Left renal cortex interstitium (tissue), 4 donors: ENCODE data around the gene OPRL1. TPM values are rescaled to one million over a fixed set of nuclear protein-coding genes. Genes with fewer than 3 reads are reported as not detected.
"Not testable (repeated sequence)": the region's sequence is repeated elsewhere in the genome, so short reads cannot be mapped to it uniquely, and the experiment has no call there.

ENCODE experiments used
- DNase-seq, 4 donors: peaks; one replicate each; pipeline ENCODE4 v3.0.0-alpha.2; 2013; ENCODE audit warnings: low read depth in 4 of 4, low spot score in 2 of 4, missing footprints in 1 of 4
- polyA plus RNA-seq, 4 donors: library from polyadenylated mRNA; unstranded; fragments of 120-200 nt; gene quantifications; one replicate each; pipeline ENCODE4 v1.2.1, GENCODE V29; 2013; ENCODE audit not compliant: insufficient read length in 4 of 4

Gene OPRL1
- polyA plus RNA-seq, 4 donors: 0.85 to 1.4 (median 1.2) TPM

DNA sequence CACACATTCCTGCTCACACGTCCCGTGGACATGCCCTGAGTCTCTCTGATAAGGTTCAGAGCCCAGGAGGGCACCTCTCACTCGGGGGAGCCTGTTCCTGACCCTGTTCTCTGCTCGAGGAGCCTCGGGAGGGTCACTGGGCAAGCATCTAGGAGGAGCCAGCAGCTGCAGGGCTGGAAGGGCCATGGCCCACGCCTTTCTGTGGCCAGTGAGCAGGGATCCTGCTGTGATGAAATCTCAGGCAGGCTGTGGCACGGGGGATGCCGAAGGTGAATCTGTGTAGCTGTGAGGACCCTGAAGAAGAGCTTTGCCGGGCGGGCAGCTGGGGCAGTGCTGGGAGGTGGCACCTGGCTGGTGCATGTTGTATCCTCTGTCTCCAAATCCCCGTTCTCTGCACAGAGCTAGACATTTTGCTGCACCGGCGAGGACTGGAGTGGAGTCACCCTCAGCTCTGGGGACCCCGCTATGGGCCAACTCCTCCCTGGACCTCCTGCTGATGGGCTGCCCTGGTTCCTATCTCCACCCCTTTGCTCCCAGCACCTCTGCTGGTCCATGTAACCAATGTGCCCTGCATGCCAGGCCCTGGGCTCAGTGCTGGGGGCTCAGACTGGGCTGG is 34.6 kb downstream of the OPRL1 start:
- DNase-seq: no peak

- DNase-seq: no peak
Observed at GRCh38 chr20:64115171-64115911, 35.5 kb downstream of the OPRL1 start.

DNA sequence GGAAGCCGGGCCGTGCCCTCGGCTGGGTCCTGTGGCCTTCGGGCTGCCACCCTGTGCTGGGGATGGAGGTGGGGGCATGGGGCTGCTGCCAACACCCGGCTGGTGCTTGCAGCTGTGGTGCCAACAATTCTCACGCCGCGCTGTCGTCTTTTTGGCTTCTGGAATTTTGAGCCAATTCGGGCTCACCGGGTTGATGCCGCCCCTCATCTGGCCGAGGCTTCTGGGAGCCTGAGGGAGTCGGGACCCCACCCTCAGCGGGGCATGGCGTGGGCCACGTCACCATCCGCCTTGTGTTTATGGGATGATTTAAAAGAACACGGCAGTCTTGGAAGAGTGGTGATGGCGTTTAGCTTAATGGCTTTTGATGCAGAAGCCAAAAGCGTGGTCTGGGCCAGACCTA is 36.1 kb downstream of the OPRL1 start:
- no peak for DNase-seq

DNA sequence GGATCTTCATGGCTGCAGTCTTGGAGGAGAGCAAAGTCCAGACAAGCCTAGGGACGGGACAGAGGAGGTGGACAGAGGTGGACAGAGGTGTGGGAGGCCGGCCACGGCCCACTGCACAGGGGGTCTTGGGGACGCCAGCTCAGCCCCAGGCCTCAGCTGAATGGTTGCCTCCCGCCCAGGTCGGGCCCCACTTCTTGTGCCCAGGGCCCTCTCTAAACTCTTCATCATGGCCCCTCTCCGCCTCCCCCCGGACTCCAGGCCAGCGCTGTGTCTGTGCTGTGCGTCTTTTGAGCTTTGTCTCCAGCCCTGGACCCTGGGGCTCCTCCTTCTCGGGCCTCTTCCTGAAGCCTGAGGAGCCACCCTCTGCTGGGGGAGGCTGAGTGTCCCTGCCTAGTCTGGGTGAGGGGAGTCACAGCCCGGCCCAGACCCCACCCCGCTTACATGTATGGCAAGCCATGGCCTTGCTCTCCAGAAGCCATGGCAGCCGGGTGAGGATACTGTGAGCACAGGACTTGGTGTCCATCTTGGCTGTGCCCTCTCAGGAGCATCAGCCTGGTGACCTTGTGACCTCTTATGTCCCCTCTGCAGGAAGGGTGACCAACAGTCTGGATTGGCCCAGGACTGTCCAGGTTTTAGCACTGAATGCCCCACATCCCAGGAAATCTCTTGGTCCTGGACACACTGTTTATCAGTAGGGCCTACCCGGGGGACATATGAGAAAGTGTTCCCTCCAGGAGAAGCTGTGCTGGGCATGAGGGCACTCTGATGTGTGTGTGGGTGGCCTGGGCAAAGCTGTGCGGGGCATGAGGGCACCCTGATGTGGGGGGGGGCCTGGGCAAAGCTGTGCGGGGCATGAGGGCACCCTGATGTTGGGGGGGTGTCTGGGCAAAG is 36.9 kb downstream of the OPRL1 start:
- DNase-seq: no peak

- DNase-seq: not testable (repeated sequence)
Observed at GRCh38 chr20:64117432-64117777, 37.5 kb downstream of the OPRL1 start.

DNA sequence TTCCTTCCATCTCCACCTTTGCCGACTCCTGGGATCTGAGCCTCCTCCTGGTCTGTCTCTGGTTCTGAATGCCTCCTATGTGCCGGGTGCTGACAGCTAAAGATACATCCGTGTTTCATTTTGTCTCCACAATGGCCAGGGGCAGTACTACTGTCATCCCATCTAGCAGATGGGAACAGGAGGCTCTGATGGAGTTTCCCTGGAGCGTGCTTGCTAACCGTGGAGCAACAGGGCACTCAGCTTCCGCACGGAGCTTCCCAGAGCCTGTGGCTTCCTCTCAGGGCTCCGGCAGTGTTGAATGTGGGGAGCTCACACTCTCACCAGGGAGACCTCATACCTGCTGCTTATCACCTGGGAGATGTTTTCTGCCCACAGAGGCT is 39.4 kb downstream of the OPRL1 start:
- DNase-seq: no peak

DNA sequence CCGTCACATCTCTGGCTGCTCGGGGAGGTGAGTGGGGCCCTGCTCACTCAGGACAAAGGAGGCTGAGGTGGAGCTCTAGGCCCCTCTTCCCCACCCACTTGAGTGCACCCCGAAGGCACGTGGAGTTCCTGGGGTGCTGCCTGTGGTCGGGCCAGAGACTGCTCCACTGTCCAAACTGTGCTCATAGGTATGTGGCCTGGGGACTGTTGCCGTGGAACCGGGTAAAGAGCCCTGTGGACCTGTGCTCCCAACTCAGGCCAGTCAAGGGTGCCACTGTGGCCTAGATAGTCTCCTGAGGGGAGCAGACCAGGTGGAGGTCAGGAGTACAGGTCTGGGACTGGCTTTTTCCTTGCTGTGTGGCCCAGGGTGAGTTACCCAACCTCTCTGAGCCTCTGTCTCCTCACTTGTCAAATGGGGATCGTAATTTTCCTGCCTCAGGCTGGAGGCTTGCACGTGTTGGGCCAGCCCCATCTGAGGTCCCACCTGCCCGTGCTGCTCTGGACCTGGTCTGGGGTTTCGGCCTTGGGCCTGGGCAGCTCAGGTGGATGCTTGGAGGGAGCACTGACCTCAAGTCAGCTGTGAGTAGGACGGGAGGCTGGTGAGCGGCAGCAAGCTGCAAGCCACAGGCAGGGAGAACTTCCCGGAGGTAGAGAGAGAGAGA is 39.9 kb downstream of the OPRL1 start:
- DNase-seq: no peak

DNA sequence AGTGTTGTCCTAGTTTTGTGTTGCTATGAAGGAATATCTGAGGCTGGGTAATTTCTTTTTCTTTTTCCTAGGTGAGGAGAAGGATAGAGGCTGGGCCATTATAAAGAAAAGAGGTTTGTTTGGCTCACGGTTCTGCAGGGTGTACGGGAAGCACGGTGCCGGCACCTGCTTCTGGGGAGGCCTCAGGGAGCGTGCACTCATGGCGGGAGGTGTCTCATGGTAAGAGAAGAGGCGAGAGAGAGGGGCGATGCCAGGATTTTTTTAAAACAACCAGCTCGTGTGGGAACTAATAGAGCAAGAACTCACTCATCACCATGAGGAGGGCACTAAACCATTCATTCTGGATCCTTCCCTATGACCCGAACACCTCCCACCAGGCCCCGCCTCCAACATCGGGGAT is 41.7 kb downstream of the OPRL1 start:
- no peak for DNase-seq

DNA sequence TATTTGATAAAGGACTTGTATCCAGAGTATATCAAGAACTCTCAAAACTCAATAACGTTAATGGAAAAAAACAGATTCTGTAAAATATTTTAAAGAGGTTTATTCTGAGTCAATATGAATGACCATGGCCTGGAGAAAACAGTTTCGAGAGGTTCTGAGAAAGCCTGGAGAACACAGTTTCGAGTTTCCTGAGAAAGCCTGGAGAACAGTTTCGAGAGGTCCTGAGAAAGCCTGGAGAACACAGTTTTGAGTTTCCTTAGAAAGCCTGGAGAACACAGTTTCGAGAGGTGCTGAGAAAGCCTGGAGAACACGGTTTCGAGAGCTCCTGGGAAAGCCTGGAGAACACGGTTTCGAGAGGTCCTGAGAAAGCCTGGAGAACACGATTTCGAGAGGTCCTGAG is 43.0 kb downstream of the OPRL1 start:
- DNase-seq: not testable (repeated sequence)

DNA sequence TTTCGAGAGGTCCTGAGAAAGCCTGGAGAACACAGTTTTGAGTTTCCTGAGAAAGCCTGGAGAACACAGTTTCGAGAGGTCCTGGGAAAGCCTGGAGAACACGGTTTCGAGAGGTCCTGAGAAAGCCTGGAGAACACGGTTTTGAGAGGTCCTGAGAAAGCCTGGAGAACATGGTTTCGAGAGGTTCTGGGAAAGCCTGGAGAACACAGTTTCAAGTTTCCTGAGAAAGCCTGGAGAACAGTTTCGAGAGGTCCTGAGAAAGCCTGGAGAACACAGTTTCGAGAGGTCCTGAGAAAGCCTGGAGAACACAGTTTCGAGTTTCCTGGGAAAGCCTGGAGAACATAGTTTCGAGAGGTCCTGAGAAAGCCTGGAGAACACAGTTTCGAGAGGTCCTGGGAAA is 43.6 kb downstream of the OPRL1 start:
- not testable (repeated sequence) for DNase-seq

DNA sequence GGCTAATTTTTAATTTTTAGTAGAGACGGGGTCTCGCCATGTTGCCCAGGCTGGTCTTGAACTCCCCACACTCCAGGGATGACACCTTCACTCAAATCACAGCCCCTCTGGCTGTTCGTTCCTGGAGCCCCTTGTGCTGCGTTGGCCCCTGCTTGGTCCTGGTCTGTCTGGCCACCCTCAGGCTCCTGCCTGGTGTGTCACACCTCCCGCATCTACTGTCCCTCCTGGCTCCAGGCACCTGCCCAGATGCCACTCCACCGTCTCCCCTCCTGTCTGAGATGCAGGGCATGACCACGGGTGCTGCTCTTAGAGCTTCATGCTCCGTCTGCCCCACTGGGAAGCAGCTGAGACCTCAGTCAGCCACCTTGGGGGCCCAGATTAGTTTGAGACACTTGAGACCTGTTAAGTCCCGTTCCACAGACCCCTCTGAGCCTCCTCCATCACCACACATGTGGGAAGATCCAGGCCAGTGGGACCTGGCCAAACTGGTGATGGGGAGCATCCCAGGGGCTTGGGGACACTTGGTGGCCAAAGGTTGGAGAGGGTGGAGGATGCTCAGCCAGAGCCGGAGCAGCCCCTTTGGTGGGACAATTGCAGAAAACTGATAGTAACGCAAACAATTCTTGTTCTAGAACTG is 49.4 kb downstream of the OPRL1 start:
- DNase-seq: no peak

GRCh38 chr20:64130271-64130670 is 50.4 kb downstream of the OPRL1 start:
- DNase-seq: no peak

DNA sequence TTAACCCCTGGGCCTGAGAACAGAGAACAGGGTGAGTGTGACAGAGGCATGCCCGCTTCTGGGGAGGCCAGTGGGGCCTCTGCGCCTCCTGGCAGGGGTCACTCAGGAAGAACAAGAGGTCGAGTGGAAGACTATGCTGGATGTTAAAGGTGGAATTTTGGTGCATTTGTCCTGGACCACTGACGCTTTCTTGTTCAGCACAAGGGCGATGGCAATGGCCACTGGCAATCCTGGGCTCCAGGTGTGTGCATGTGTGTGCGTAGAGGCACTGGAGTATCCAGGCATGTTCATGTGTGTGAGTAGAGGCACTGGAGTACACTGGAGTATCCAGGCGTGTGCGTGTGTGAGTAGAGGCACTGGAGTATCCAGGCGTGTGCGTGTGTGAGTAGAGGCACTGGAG is 51.0 kb downstream of the OPRL1 start:
- DNase-seq: no peak

DNA sequence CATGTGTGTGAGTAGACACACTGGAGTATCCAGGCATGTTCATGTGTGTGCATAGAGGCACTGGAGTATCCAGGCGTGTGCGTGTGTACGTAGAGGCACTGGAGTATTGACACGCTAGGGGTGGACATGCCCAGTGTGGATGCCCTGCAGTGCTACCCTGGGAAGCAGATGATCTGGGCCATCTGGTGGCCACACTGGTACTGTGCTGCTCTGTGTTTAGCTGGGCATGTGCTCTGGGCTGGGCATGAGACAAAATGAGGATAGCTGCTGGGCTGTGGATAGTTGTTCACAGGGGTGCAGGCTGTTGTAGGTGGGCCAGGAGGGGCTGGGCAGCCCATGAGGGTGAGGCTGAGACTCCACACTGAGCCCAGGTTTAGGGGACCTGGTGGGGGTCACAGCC is 51.5 kb downstream of the OPRL1 start:
- DNase-seq: no peak

DNA sequence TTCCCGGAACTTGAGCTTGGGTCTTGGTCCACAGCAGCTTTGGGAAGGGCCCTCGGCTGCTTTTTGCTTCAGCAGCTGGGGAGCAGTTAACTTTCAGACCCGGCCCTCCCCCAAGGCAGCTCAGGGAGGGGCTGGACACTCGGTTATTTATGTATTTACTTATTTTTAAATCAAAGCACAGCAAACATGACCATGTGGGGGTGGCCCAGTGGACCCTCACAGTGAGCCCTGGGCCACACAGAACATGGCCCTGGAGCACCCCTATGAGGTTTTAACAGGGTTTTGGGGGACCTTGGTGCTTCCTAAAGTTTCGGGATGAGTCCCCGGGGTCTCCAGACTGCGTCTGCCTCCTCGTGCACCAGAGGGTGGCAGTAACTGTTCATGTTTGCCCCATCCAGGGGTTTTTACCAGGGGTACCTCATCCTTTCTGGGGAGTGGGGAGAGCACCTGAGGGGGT is 54.1 kb downstream of the OPRL1 start:
- DNase-seq: no peak

- DNase-seq: not testable (repeated sequence)
Observed at GRCh38 chr20:64134744-64135143, 54.9 kb downstream of the OPRL1 start.

- no peak for DNase-seq
Observed at GRCh38 chr20:64136004-64136710, 56.3 kb downstream of the OPRL1 start.

- DNase-seq: no peak
Observed at GRCh38 chr20:64137598-64138031, 57.7 kb downstream of the OPRL1 start.

DNA sequence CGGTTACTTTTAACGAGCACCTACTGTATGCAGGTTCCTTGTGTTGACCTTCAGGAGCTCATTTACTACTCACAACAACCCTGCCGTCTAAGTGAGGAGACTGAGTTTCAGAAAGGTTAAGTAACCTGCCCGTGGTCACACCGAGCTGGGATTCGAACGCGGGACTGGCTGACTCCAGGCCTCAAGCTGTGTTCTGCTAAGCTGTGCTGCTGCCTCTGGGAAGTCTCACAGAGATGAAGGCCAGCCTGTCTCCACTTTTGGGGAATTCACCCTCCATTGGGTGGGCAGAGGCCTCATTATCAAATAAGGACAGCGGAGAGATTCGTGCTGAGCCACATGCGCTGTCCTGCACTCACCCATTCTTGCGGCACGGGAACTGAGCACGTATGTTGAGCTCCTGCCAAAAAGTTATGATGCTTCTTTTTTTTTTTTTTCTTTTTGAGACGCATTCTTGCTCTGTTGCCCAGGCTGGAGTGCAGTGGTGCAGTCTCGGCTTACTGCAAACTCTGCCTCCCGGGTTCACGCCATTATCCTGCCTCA is 58.5 kb downstream of the OPRL1 start:
- DNase-seq: no peak
